NCI-H345 (cell line): ENCODE data around the gene AZIN2.
"Not testable (repeated sequence)": the region's sequence is repeated elsewhere in the genome, so short reads cannot be mapped to it uniquely, and the experiment has no call there.

Experiments
- DNase-seq: peaks from one replicate; lab custom pipeline; 2025; lab: John Stamatoyannopoulos, UW

The AZIN2 gene

DNA sequence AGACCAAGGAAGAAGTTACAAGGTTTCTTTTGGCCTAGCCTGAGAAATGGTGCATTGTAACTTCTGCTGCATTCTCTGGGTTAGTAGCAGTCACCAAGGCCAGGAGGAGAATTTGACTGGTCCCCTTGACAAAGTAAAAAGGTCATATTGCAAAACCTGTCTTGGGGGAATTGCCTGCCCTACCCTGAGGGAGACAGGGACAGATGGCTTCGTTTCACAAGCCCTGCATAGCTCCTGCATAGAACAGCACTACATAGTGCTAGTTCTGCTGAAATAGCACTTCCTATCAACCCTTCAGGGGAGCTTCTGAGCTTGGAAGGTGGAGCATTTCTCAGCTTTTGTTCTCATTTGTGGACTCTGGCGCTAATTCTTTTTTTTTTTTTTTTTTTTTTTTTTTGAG lies 23.9 kb upstream of the AZIN2 start:
- no peak for DNase-seq

- no peak for DNase-seq
Measured at GRCh38 chr1:33060579-33061083, 20.3 kb upstream of the AZIN2 start.

GRCh38 chr1:33061834-33062233 lies 19.1 kb upstream of the AZIN2 start:
- no peak for DNase-seq

DNA sequence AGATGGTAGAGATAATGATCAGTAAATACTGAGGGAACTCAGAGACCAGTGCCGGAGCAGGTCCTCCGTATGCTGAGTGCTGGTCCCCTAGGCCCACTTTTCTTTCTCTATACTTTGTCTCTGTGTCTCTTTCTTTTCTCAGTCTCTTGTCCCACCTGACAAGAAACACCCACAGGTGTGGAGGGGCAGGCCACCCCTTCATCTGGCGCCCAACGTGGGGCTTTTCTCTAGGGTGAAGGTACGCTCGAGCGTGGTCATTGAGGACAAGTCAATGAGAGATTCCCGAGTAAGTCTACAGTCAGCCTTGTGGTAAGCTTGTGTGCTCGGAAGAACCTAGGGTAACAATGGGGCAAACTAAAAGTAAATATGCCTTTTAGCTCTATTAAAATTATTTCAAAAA lies 16.7 kb upstream of the AZIN2 start:
- DNase-seq = not testable (repeated sequence)

GRCh38 chr1:33065301-33065700 lies 15.7 kb upstream of the AZIN2 start:
- no peak for DNase-seq

- DNase-seq = not testable (repeated sequence)
Measured at GRCh38 chr1:33066477-33066876, 14.5 kb upstream of the AZIN2 start.

GRCh38 chr1:33068108-33068507 lies 12.8 kb upstream of the AZIN2 start:
- DNase-seq = not testable (repeated sequence)

- DNase-seq = no peak
Measured at GRCh38 chr1:33070628-33071027, 10.3 kb upstream of the AZIN2 start.

- no peak for DNase-seq
Measured at GRCh38 chr1:33072707-33073106, 8.2 kb upstream of the AZIN2 start.

- no peak for DNase-seq
Measured at GRCh38 chr1:33074193-33074945, 6.6 kb upstream of the AZIN2 start.

GRCh38 chr1:33078030-33078591 lies 2.8 kb upstream of the AZIN2 start:
- no peak for DNase-seq

GRCh38 chr1:33080373-33080772 lies 580 bp upstream of the AZIN2 start:
- no peak for DNase-seq

GRCh38 chr1:33081554-33082305 lies 777 bp downstream of the AZIN2 start:
- no peak for DNase-seq

GRCh38 chr1:33082575-33083108 lies 1.7 kb downstream of the AZIN2 start:
- DNase-seq = no peak

- DNase-seq = no peak
Measured at GRCh38 chr1:33085332-33085731, 4.4 kb downstream of the AZIN2 start.

DNA sequence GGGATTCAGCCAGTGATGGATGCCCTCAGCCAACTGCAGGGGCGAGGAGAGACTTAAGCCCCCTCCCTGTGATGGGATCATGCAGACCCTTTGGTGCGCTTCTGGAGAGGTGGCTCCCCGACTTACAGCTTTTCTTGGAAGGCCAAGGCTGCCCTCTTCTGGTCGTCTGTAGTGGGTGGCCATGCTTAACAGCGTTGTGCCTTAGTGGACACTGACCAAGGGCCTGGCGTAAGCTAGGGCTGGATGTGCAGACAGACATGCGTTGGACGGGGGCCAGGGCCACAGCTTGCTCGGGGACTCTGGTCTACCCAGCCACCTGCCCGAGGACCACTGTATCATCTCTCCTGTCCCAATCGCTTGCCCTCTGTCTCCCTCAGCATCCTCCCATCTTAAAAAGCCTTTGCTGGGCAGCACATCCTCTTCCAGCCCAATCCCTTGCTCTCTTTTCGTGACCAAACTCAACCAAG lies 5.5 kb downstream of the AZIN2 start:
- peak; percentile 39 for DNase-seq

DNA sequence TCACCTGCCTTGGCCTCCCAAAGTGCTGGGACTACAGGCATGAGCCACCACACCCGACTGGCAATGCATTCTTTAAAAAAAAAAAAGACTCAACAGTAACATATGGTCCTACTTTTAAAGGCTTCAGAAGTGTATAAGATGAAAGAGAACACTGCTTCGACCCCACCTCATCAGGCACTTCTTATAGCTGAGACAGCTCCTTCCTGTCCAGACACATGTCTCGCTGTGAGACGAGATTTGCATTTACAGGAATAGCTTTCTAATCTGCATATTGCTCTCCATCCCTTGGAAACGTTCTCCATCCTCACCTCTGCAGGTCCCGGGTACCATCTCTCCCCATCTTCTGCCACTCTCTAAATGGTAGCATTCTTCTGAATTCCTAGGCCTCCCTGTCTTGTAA lies 6.7 kb downstream of the AZIN2 start:
- DNase-seq = no peak

DNA sequence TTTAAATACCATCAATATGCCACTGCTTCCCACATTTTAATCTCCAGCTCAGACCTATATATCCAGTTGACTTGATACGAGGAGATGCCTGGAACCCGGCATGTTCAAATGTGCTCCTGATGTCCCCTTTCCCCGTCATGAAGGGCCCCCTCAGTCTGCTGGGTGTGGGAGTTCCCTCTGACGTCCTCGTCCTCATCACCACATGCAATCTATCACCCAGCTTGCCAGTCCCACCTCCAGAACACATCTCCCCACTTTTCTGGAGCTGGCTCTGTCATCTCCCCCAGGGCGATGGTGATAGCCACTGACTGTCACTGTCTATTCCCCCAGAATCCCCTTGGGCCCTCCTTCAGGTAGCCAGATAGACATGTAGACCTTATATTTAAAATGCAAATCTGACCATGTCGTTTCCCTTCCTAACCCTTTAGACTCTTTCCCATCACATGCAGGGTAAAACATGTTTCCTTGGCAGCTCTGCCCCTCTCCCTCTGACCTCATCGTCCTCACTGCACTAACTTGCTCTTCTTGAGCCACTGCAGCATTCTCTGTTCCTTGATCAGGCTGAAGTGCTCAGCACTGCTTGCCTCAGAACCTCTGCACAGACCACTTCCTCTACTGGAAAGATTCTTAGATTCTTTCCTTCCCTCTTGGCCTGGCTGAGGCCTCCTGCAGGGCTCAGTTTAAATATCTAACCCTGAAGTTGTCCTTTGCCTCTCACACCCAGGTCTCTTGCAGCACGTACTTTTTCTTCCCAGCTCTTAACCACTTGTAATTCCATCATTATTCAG lies 7.4 kb downstream of the AZIN2 start:
- DNase-seq = no peak

DNA sequence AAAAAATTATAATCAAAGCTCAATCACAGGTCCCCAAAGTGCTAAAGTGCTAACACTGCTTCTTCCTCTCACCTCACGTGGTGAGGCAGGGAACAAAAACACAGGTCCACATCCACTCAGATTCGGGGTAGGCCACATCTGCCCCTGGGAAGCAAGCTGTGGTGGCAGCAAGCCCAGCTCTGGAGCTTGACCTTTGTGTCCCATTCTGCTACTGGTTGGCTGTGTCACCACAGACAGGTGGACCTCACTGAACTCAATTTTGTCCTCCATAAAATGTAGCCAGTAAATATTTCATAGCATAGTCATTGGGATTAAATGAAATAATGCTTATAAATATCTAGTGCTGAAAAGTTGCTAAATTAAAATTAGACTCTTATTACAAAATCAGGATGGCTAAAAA lies 8.5 kb downstream of the AZIN2 start:
- no peak for DNase-seq

DNA sequence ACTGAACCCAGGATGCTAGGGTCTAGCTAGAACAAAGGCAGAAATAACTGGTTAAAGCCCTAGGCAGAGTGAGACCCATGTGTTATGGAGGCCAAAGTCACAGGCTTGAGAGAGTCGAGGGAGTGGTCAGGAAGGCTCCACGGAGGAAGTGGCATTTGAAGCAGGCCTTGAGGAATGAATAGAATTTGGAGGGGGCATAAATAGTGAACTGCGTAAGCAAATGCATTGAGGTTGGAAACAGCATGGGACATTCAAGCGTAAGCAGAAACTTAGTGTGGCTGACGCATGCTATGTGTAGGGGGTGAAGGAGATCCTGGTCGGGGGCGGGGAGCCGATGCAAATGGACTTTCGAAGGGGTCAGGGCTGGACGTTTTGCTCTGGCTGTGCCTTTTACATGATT lies 11.5 kb downstream of the AZIN2 start:
- DNase-seq = no peak

- no peak for DNase-seq
Measured at GRCh38 chr1:33093004-33093403, 12.1 kb downstream of the AZIN2 start.

DNA sequence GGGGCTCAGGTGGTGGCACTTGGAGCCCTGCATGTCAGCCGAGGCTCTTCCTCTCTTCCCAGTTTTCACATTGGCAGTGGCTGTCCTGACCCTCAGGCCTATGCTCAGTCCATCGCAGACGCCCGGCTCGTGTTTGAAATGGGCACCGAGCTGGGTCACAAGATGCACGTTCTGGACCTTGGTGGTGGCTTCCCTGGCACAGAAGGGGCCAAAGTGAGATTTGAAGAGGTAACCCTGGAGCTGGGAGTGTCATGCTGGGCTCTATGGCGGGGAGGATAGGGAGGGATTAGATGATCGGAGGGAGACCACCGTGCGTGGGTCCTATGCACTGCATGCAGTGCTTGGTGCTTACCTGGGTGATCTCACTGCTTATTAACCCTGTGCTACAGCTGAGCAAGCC lies 13.5 kb downstream of the AZIN2 start:
- DNase-seq = no peak
